ENCODE results near the gene SCAF4. TPM values are rescaled to one million over a fixed set of nuclear protein-coding genes. Genes with fewer than 3 reads are reported as not detected.

The SCAF4 gene
- total and polyA plus RNA-seq, 4 donors = 11.3 to 29.7 (median 20.1) TPM

Small RNAs within 50 kb of the gene (small RNA-seq; reads per million reads assigned to genes)
- not detected for gene RF01241 (ENCODE audit: low replicate concordance)

Other genes with a start within 250 kb of the SCAF4 start
- 100 to 1,000 TPM in 1 of 2 donors, 10 to 100 TPM in 1; 90.3 to 144 TPM for gene SOD1, start 72.4 kb downstream of the SCAF4 start, total RNA-seq
- gene SOD1, start 72.4 kb downstream of the SCAF4 start, polyA plus RNA-seq = 100 to 1,000 TPM; 193 to 315 TPM
- gene HUNK, start 140.9 kb upstream of the SCAF4 start, total RNA-seq = 1 to 10 TPM; 2.4 TPM
- under 1 TPM; 0.27 to 0.33 TPM for gene HUNK, start 140.9 kb upstream of the SCAF4 start, polyA plus RNA-seq

All from lung (tissue), 5 donors.